ENCODE data around the gene EGFL8.
"Not testable (repeated sequence)": the region's sequence is repeated elsewhere in the genome, so short reads cannot be mapped to it uniquely, and the experiment has no call there.

Gene EGFL8

GRCh38 chr6:32192608-32193039 lies 28.2 kb downstream of the EGFL8 start, which contains the start of gene GPSM3:
GPSM3 (minus strand) TSS chr6:32192643; CDS start chr6:32192513, 130 bp downstream.
- Histone ChIP-seq H3K4me1 (ENCODE audit: insufficient read depth, low read length, poor library complexity, severe bottlenecking) (peaks cover 62% of the 10 kb centered on the region), H3K4me3 (ENCODE audit: low read length, poor library complexity, severe bottlenecking) (peak within 1 kb of the TSS; percentile 91), H3K4me2 (ENCODE audit: low read depth, low read length, poor library complexity, severe bottlenecking) (peak within 1 kb of the TSS; percentile 99), H3K36me3 (ENCODE audit: insufficient read depth, low read length) (peaks cover 2% of the 10 kb centered on the region; the same call in 1 of the 2 replicates), H3F3A (ENCODE audit: low read depth) (no peaks in the 10 kb centered on the region), H4K20me1 (ENCODE audit: insufficient read depth, low read length, poor library complexity, severe bottlenecking) (peaks cover 7% of the 10 kb centered on the region), H3K9me2 (replicated peaks; ENCODE audit: low read depth, low read length) (no peaks in the 10 kb centered on the region), H3K79me2 (ENCODE audit: insufficient read depth, low read length) (peaks cover 81% of the 10 kb centered on the region), H3K9ac (ENCODE audit: low read depth, low read length, poor library complexity, severe bottlenecking) (peak within 1 kb of the TSS; percentile 96), H3K27me3 (ENCODE audit: insufficient read depth, low read length, poor library complexity, severe bottlenecking) (no peaks in the 10 kb centered on the region), H2AFZ (ENCODE audit: low read length) (peak within 1 kb of the TSS; percentile 60; the same call in 1 of the 2 replicates), H3K9me3 (ENCODE audit: insufficient read depth, low read depth, low read length) (no peaks in the 10 kb centered on the region)
- TF ChIP-seq CTCF (conservative IDR thresholded peaks at IDR 0.05; ENCODE audit: low read length) (no peak), EZH2phosphoT487 (IDR thresholded peaks at IDR 0.05; ENCODE audit: borderline replicate concordance) (no peak)

GRCh38 chr6:32193096-32193495 lies 28.7 kb downstream of the EGFL8 start:
- H3K9me3 ChIP-seq (ENCODE audit: insufficient read depth, low read depth, low read length); H3K36me3 ChIP-seq (ENCODE audit: insufficient read depth, low read length); H3K27me3 ChIP-seq (ENCODE audit: insufficient read depth, low read length, poor library complexity, severe bottlenecking); H4K20me1 ChIP-seq (ENCODE audit: insufficient read depth, low read length, poor library complexity, severe bottlenecking); H3K9me2 ChIP-seq (replicated peaks; ENCODE audit: low read depth, low read length); H3F3A ChIP-seq (ENCODE audit: low read depth): not testable (repeated sequence)
- peaks cover 62% of the 10 kb centered on the region for H3K4me1 ChIP-seq (ENCODE audit: insufficient read depth, low read length, poor library complexity, severe bottlenecking)
- peaks cover 76% of the 10 kb centered on the region for H3K79me2 ChIP-seq (ENCODE audit: insufficient read depth, low read length)
- H3K9ac ChIP-seq (ENCODE audit: low read depth, low read length, poor library complexity, severe bottlenecking), result peak overlapping the region; percentile 96
- peak overlapping the region; percentile 60; the same call in 1 of the 2 replicates for H2AFZ ChIP-seq (ENCODE audit: low read length)
- H3K4me3 ChIP-seq (ENCODE audit: low read length, poor library complexity, severe bottlenecking), result peak overlapping the region; percentile 91
- H3K4me2 ChIP-seq (ENCODE audit: low read depth, low read length, poor library complexity, severe bottlenecking), result peak overlapping the region; percentile 99

GRCh38 chr6:32194388-32194787 lies 30.0 kb downstream of the EGFL8 start:
- no peaks in the 10 kb centered on the region for H3K9me3 ChIP-seq (ENCODE audit: insufficient read depth, low read depth, low read length)
- no peaks in the 10 kb centered on the region for H3F3A ChIP-seq (ENCODE audit: low read depth)
- H2AFZ ChIP-seq (ENCODE audit: low read length), result no peak overlapping the region
- no peaks in the 10 kb centered on the region for H3K9me2 ChIP-seq (replicated peaks; ENCODE audit: low read depth, low read length)
- no peaks in the 10 kb centered on the region for H3K27me3 ChIP-seq (ENCODE audit: insufficient read depth, low read length, poor library complexity, severe bottlenecking)
- H3K4me3 ChIP-seq (ENCODE audit: low read length, poor library complexity, severe bottlenecking), result peak overlapping the region; percentile 91
- peak overlapping the region; percentile 99 for H3K4me2 ChIP-seq (ENCODE audit: low read depth, low read length, poor library complexity, severe bottlenecking)
- no peaks in the 10 kb centered on the region for H4K20me1 ChIP-seq (ENCODE audit: insufficient read depth, low read length, poor library complexity, severe bottlenecking)
- no peak for TF ChIP-seq CTCF (conservative IDR thresholded peaks at IDR 0.05; ENCODE audit: low read length)
- TF ChIP-seq EZH2phosphoT487 (IDR thresholded peaks at IDR 0.05; ENCODE audit: borderline replicate concordance), result no peak
- no peaks in the 10 kb centered on the region for H3K36me3 ChIP-seq (ENCODE audit: insufficient read depth, low read length)
- H3K4me1 ChIP-seq (ENCODE audit: insufficient read depth, low read length, poor library complexity, severe bottlenecking), result peaks cover 53% of the 10 kb centered on the region
- H3K9ac ChIP-seq (ENCODE audit: low read depth, low read length, poor library complexity, severe bottlenecking), result peak overlapping the region; percentile 96
- peaks cover 64% of the 10 kb centered on the region for H3K79me2 ChIP-seq (ENCODE audit: insufficient read depth, low read length)

Measured in Loucy (cell line).